GM21390 (cell line): Measurements from ENCODE around the gene ANG.

Experiments used
- ATAC-seq: cut with Tn5 transposase; IDR thresholded peaks from one replicate; pipeline ENCODE4 v1.9.1; 2021; ENCODE audit not compliant: unreplicated experiment

ANG gene

DNA sequence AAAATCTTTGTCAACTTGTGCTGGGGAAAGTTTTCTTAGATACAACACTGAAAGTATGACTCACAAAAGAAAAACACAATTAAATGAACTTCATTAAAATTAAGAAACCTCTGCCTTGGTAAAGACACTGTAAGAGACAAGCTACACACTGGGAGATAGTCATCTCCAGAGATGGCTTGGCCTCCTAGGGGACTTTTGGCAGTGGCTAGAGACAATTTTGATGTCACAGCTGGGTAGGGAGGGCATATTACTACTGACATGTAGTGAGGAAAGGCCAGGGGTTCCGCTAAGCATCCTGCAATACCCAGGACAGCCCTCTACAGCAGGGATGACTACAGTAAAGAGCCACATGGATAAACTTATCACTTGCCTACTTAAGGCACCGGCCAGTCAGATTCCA is 12.9 kb upstream of the ANG start:
- no peak for ATAC-seq

DNA sequence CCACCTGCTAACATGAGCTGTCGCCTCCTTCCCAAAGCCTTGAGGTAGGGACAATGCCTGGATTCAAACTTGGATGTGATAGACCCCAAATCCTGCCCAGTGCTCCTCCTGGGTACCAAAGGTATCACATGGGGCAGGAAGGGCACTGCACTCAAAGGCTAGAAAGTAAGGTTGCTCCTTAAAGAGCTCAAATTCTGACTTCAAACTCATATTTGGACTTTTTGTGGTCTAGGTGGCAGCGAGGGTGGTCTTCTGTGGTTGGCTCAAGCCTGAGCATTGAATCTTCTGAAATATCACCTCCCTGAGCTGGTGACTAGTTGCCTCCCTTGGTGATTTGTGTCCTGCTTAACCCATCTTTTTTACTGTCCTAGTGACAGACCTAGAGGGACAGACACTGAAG is 12.5 kb upstream of the ANG start:
- ATAC-seq: no peak

DNA sequence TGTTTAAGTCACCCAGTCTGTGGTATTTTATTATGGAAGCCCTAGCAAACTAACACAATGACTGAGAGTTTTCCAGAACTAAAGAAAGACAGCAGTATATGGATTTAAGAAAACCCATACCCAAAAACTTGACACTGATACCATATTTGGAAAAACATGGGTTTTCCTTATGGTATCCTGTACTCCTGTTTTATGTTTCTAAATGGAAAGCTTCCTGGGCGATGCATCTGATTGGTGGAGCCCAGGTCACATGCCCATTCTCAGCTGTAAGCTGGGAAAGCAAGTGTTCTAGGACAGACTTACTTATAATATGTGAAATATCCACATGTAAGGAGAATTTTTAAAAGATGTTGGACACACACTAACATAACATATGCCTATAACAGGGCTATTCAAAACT is 8.7 kb upstream of the ANG start:
- no peak for ATAC-seq

DNA sequence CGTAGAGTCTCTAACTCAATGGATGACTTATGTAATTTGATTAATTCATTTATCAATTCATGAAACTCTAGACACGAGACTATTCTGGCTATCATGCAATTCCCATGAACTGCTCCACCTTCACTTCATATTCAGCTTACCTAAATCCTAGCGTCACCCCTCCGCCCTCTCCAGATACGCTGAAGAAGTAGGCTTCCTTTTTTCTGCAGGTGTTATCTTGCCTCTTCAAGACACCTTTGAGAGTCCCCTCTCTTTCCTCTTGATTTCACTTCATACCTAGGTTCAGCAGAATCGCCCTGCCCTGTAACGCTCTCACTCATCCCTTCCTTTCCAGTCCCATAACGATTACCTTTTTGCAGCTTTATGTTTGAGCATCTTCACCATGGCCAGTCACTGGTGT is 8.2 kb upstream of the ANG start:
- no peak for ATAC-seq

DNA sequence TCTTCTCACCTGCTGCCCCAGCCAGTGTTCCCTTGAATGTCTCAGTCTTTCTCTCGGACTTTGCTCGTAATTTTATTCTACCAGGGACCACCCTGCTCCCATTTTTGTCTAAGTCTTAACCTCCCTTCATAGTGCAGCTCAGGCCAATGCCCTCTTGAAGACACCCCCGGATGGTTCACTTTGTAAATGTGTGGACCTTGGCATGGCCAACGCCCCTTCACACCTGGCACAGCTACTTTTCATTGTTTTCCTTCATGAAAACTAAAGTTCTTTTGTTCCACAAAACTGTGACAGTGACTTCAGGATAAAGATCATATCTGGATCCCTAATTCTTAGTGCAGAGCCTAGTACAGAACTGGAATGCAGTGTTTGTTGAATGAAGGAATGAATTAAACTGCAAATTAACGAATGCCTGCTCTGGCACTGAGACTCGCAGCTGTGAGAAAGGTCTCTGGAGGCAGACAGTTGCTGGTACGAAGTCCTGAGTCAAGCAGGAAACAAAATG is 7.7 kb upstream of the ANG start:
- ATAC-seq: no peak

DNA sequence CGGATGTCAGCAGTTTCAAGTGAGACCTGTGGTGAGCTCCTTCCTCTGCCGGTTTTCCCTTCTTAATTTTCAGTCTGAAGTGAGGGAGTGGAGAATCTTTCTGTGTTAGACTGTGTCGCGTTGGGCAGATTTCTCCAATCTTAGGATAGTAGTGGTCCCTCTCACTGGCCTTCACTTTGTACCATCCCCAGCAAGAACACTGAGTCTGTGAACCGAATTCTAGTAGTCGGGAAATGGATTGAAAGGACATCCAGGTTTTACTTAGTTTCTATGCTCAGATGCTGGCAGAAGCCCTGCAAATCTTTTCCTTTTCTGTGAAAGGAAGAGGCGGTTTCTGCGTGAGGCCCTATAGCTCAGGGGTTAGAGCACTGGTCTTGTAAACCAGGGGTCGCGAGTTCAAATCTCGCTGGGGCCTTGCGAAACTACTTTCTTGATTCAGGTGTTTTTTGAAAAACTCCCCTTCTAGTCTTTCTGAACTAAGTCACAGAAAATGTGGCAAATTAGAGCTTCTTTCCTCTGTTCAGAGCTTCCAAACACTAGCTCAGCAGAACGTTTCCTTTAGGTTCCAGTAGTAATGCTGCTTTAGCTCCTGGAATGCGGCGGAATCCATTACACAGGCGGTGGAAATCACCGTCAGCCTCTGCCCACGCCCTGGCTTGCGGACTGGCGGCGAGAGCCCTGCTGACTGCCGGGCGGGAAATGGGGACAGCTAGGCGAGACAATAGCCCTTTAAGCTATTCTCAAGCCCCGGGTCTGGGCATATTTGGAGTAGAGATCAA is 7.0 kb upstream of the ANG start:
- peak; percentile 25 for ATAC-seq

DNA sequence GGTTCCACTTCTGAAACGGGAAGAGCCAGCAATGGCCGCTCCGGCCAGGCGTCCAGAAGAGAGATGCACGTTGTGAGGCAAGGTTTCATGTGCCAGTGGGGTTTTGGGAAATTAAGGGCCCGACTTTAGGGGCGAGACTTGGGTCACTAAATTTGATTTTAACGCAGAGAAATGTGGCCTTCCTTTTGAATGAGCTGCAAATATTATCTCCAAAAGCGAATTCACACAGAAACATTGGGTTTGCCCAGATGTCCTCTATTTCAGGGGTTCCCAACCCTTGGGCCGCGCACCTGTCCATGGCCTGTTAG is 6.5 kb upstream of the ANG start:
- ATAC-seq: no peak

DNA sequence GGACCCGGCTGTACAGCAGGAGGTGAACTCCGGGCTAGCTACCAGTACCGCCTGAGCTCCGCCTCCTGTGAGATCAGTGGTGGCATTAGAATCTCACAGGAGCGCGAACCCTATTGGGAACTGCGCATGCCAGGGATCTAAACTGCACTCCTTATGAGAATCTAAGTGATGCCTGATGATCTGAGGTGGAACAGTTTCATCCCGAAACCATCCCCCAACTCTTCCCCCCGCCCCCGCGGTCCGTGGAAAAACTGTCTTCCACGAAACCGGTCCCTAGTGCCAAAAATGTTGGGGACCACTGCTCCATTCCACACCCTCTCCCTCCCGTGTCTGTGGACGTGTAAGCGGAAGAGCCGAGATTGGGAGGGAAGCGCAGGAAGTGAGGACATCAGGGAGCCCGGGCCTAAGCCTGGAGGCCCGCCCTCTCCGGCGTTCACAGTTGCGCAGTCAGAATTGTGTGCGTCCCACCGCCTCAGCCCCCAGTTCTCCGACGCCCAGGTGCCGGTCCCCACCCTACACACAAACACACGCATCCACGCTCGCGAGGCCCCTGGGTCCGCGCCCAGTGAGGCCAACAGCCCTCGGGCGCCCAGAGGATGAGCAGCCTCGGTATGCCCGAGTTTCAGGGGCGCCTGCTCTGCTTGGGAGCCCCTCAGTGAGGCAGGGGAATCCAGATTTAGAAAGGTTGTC is 6.0 kb upstream of the ANG start:
- peak; percentile 44 for ATAC-seq

DNA sequence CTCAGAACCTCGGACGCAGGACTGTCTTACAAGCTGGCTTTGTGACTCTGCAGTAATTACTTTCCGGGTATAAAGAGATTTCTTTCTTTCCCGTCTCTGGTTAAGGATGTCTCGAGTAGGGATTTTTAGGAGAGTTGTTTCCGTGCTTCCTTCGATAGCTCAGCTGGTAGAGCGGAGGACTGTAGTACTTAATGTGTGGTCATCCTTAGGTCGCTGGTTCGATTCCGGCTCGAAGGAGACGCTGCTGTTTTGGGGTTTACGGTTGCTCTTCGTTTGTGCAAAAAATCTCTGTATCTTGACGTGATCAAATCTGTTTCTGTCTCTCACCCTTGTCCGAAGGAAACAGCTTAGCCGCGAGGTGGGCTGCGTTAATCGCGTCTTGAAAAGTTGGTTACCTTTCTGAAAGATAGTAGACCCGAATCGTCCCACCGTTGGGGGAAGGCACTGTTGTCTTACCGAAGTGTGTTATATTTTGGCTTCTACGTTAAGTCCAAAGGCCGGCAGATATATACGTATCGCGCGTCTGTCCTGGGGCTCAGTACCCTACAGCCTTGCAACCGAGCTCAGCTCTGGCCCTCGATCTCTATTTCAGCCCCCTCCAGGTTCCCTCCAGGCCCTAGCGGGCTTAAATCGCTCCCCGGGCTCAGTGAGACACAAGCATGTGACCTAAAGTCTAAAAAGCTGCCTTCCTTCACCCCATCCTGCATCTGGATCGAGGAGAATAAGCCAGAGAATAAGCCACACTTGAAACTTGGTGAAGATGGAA is 5.3 kb upstream of the ANG start:
- peak; percentile 29 for ATAC-seq

DNA sequence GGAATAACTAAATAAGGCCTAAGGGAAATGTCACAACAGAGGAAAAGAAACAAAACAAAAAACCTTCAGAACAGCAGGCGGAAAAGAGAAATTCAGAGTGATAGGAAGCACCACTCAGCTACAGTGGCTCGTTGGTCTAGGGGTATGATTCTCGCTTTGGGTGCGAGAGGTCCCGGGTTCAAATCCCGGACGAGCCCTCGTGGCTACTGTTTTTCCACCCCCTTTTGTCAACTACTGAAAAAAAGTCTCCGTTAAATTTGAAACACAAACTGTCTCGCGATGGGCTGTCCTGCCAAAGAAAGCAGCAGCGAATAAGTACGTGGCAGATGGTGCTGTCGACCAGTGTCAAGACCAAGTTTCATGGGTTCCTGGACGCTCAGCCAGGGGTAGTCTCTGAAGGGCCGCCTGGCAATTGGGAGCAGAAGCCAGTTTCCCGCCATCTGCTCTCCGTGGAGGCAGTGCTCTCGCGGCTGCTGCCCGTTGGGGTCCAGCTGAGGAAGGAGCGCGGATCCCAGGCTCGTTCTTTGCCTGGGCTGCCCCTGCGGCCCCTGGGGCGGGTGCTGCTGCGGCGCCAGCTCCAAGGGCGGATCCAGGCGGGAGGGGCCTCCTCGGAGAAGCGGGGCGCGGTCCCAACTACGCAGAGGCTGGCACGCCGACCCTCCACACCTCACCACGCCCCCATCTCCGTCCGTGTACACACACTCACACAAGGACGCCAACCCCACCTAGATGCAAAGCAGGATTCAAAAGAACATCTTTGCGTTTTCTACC is 4.5 kb upstream of the ANG start, which contains the start of gene RNASE4:
RNASE4 (plus strand) TSS at position 670 of the 771 bp plus-strand sequence. CDS start 14,812 bp downstream, outside the sequence.
- peak; percentile 25 for ATAC-seq

DNA sequence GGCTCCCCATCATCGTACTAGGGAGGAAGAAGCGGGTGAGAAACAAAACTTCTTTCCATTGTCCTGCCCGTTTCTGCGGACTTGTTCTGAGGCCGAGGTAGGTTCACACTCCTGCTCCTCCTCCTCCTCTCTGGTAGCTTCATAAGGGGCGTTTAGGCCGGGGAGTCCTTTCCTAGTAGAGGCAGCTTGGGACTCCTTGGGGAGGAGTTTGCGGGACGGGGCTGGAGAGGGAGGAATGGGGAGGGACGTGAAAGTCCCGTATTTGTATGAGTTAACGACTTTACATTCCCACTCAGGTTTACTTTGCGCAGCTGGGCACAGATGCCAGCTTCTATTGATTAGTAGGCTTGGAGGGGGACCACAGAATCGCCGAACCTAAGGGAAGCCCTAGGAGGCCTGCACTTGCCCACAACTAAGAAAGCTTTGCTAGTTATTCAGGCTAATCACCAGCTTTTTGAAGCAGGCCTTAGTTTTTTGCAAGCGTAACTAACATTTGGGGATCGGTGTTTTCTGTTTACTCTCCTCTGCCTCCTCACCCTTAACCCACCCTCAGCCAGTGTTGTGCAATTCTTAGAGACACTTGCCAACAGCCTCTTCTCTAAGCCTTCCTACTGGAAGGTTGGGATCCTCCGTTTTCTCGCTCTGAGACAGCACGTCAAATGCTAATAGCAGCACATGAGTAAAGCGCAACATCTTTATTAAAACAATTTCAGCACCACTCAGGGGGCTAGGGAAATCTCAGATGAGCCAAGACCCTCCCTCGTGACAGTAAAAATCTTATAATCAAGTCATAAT is 3.7 kb upstream of the ANG start:
- no peak for ATAC-seq

DNA sequence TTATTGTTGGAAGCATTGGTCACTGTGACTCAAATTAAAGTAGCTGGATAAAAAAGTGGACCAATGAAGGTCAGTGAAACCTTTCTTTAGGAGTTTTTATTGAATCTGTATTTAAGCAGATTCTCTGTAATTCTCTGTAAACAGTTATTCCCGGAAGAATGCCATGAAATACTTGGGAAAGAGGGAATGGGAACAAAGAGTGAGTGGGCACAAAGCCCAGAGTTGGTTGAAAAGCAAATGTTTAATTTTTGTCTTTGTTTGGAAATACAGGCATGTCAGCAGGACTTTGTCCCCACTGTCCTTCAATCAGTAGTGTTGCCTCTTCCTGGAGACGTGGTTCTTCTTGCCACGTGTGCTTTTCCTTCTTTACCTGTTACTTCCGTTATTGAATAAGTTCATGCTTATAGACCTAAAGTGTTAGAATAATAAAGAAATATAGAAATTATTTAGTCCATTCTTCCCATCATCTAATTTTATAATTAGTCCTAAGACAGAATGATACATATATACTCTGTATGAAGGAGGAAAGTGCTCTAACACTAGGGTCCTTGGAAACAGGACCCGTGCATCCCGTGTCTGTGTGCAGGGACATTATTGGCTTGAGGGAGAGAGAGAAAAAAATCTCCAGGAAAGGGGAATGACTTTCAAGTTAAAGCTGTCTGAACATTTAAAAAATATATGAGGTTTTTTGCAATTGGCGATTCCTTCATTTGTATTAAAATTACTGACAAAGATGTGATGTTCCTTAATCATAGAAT is 2.0 kb upstream of the ANG start:
- no peak for ATAC-seq

DNA sequence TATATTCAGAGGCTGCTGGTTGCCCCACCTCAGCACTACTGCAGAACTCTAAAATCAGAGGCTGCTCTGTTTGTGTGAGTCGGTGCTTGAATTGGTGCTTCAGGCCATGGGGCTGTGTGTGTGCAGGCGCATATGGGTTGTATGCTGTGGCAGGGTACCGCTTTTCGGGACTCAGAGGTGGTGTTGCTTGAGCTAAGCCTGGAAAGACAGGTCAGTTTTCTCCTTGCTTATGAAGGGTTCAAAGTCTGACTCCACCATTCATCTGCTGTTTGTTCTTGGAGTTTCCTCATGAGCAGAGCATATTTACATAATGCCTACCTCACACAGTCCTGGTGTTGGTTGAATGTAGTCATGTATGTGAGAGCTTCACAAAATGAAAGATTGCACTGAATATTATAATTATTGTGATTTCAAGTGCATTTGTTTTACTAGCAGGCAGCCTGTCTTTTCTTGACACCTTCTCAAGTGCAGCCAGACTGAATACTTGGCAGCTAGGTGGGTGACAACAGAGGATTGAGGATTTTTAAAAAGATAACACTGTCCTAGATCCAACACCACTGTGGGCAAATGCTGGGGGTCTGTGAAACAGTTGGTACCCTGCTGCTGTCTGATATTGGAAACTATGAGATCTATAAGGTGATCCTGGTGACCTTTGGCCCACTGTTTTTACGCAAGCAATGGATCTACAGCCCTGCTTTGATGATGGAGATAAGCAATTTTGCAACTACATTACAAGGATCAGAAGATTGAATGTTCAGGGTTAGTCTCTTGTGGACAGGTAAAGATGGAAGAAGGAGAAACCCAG is 1.0 kb upstream of the ANG start:
- no peak for ATAC-seq

DNA sequence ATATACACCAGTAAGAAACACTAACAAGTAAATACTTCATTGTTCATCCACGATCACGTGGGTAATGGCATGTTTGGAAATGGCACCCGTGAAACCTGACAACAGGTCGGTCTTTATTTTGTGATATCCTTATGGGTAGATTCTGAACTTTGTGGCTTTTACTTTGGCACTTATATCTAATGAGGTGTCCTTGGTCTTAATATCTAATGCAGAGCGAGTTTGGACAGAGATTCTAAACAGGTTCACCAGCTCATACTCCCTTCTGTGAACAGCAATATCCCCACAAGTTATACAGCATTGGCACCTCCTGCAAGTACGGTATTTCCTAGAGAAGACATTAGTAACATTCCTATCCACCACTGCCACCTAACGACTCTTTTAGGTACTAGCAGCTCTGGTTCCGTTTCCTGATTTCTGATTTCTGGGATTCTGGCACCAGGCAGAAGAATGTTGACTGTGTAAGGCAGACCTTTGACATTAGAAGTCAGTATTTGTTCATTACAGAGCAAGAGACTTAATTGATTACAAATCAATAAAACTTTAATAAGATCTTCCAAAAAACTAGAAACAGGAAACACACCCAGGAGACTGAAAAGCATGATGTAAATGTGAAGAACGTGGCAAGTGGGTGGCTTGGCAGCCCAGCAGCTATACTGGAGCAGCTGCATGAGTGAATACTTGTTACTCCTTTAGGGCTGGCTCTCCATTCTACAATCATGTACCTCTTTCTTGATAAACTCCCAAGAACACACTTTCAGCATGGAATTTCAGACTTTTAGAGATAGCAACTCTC is 2.5 kb downstream of the ANG start:
- peak; percentile 61 for ATAC-seq

DNA sequence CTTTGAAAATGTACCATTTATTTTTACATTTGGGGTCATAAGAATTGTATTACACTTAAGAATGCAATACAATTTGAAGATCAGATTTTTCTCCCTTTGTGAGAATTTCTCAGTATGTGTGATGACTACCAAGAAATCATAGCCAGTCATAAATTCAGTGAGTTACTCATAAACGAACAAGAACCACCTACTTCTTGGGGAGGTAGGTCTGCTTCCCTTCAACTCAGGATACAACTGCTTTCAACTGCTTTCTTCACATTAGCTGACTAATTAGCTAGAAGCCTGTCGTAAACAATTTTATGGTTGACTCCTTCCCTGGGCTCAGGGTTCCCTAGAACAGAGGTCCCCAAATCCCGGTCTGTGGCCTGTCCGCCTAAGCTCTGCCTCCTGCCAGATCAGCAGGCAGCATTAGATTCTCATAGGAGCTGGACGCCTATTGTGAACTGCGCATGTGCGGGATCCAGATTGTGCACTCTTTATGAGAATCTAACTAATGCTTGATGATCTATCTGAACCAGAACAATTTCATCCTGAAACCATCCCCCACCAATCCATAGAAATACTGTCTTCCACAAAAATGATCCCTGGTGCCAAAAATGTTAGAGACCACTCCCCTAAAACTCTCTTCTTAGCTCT is 3.7 kb downstream of the ANG start:
- ATAC-seq: no peak

DNA sequence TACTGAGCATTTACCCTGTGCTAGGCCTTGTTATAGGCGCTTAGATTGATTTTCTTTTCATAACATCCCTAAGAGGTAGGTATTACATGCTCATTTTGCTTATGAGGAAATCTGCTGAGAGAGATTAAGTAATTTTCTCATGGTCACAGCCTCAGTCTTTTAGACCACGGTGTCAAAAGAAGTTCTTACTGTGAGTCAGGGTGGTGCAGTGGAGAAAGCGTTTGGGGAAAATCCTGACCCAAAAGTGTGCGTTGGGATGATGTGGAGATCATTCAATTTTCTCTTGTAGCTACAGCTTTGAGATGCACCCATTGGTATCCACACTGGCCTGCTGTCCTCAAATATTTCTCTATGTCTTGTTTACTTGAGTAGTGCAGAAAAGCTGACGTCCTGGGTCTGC is 8.2 kb downstream of the ANG start:
- ATAC-seq: no peak

DNA sequence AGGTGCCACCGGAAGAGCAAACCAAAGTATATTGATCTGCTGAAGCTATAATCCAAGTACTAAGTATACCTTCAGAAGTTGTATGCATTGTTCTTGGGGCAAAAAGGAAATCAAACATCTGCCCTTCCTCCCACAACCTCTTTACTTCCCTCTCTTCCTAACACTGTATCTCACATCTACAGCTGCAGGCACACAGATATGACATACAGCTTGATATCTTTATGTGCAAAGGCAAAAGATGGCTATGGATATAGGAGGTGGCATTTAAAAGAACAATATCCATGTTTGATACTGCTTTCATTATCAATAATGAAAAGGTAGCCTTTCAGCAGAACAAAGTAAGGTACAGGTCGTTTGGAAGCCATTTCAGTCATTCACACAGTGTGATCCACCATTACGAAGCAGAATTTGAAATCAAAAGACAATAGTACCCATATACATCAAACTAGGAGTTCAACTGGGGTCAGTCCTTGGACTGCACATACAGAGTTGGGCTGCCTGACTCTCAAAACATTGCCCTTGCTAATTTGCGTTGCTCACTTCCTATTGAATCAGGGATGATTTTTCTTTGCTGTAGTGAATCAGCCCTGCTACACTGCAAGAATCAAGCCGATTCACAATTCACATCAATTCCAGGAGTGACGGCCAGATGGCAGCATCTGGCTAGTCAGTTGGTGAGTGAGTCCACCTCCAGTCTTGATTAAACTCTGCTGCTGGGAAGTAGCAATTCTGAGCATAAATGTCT is 8.9 kb downstream of the ANG start:
- no peak for ATAC-seq
